Measurements from ENCODE around the gene ZNF396. TPM values are rescaled to one million over a fixed set of nuclear protein-coding genes. Genes with fewer than 3 reads are reported as not detected.

The ZNF396 gene
- total RNA-seq, 1 experiment from 2014 or later: 1.2 TPM

DNA sequence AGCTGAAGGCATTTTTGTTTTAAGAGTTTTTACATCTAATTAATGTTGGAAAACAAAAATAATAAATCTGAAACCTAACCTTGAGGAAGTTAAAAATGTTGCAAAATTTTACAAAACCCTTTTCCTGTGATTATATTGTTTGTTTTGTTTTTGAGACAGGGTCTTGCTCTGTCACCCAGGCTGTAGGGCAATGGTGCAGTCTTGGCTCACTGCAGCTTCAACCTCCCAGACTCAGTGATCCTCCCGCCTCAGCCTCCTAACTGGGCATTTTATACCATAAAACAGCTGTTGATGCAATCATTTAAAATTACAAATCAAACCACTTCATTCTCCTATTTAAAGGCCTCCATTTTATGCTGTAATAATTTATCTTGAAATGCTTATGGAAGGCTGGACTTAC, 31.2 kb downstream of the ZNF396 start:
- POLR2A ChIA-PET: interaction anchor here (0.6 to 2.5 kb wide), 5 partner anchors 9 to 1332 kb away, joined by 3 to 26 read pairs (median 8); partner anchors contain the start of genes ZNF397 and ZSCAN30
- H3K27me3 Mint-ChIP-seq (ENCODE audit: insufficient read depth, unreplicated experiment): no peaks in the 10 kb centered on the region
- no peaks in the 10 kb centered on the region for H3K9me3 Mint-ChIP-seq (ENCODE audit: unreplicated experiment)
- intact Hi-C loops (cut with micrococcal nuclease): loop anchor here (2.0 kb wide), 1 partner anchor 105 kb away; the partner anchor contains the start of gene ZNF397
- DNase-seq (ENCODE audit: unreplicated experiment): no peak
- peaks cover 9% of the 10 kb centered on the region for H3K4me1 Mint-ChIP-seq (ENCODE audit: insufficient read depth, unreplicated experiment)
- BruUV-seq (replicated peaks): no TSS peak
- peaks cover 19% of the 10 kb centered on the region for H3K36me3 Mint-ChIP-seq (ENCODE audit: insufficient read depth, unreplicated experiment)
- TF ChIP-seq, protein P1, sequence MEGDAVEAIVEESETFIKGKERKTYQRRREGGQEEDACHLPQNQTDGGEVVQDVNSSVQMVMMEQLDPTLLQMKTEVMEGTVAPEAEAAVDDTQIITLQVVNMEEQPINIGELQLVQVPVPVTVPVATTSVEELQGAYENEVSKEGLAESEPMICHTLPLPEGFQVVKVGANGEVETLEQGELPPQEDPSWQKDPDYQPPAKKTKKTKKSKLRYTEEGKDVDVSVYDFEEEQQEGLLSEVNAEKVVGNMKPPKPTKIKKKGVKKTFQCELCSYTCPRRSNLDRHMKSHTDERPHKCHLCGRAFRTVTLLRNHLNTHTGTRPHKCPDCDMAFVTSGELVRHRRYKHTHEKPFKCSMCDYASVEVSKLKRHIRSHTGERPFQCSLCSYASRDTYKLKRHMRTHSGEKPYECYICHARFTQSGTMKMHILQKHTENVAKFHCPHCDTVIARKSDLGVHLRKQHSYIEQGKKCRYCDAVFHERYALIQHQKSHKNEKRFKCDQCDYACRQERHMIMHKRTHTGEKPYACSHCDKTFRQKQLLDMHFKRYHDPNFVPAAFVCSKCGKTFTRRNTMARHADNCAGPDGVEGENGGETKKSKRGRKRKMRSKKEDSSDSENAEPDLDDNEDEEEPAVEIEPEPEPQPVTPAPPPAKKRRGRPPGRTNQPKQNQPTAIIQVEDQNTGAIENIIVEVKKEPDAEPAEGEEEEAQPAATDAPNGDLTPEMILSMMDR (IDR thresholded peaks at IDR 0.05; ENCODE audit: unreplicated experiment): no peak
- H3K27ac Mint-ChIP-seq (ENCODE audit: low read depth, unreplicated experiment): no peak overlapping the region
- CTCF ChIA-PET: interaction anchor here (0.5 to 3.6 kb wide), 5 partner anchors 9 to 1270 kb away, joined by 3 to 18 read pairs (median 4); no protein-coding TSS in a partner anchor
- H3K4me3 Mint-ChIP-seq (ENCODE audit: unreplicated experiment): no peak overlapping the region

DNA sequence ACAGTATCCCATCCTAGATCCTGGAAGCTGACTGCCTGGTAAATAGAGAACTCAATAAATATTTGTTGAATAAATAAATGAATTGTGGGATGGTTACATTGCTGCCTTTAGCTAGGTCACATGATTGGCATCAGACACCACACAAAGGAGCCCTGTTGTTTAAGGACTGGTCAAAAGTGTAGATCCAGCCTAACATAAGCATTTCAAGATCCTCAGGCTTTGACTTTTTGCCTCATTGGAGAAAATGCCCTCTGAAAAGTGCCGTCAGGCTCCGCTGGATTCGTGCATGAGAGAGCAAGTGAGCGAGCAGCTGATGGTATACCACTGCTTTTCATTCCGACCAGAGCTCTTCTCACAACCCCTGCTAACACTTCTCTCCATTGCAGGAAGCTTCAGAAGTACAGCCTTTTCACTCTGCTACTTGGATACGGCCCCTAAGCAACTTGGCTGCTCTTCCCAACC, 31.6 kb downstream of the ZNF396 start:
- Mint-ChIP-seq H3K27ac (ENCODE audit: low read depth, unreplicated experiment) (no peak overlapping the region), H3K4me3 (ENCODE audit: unreplicated experiment) (peak overlapping the region; percentile 88)
- CTCF ChIA-PET: interaction anchor here (0.5 to 3.6 kb wide), 5 partner anchors 9 to 1270 kb away, joined by 3 to 18 read pairs (median 4); no protein-coding TSS in a partner anchor

DNA sequence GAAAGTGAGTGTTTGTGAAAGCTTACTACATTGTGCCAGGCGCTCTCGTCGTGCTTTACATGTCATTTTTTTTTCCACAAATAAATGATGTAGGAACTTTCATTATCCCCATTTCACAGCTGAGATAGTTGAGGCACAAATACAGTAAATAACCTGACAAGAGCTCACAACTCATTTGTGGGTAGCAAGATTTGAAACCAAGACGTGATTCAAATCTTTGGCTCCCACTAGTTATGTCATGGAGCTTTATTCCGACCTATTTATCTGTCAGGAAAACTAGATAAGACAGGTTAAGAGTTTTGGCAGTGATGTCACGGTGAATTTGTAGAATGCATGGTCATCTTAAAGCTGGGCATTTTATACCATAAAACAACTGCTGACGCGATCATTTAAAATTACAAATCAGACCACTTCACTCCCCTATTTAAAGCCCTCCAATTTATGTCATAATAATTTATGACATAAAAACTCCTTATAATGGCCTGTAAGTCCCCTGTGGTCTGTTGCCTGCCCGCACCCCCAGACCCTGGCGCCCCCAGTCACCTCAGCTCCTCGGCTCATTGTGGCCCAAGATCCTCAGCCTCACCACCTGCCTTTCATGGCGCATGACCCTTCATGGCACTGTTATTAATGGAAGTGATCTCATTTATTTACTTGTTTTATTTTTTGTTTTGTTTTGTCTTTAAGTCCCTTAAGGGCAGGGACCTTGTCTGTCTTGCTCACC, 32.2 kb downstream of the ZNF396 start:
- Mint-ChIP-seq H3K27me3 (ENCODE audit: insufficient read depth, unreplicated experiment) (no peaks in the 10 kb centered on the region), H3K4me3 (ENCODE audit: unreplicated experiment) (peak overlapping the region; percentile 88), H3K9me3 (ENCODE audit: unreplicated experiment) (no peaks in the 10 kb centered on the region), H3K4me1 (ENCODE audit: insufficient read depth, unreplicated experiment) (peaks cover 9% of the 10 kb centered on the region), H3K36me3 (ENCODE audit: insufficient read depth, unreplicated experiment) (peaks cover 19% of the 10 kb centered on the region), H3K27ac (ENCODE audit: low read depth, unreplicated experiment) (peak overlapping the region; percentile 86)
- ChIA-PET CTCF (interaction anchor here (0.5 to 3.6 kb wide), 5 partner anchors 10 to 113 kb away, joined by 3 to 18 read pairs (median 3); partner anchors contain the start of gene ZNF397), POLR2A (interaction anchor here (0.6 to 2.5 kb wide), 12 partner anchors 7 to 971 kb away, joined by 3 to 26 read pairs (median 4); partner anchors contain the start of genes ZNF397 and ZSCAN30)
- TF ChIP-seq, protein P1 (IDR thresholded peaks at IDR 0.05; ENCODE audit: unreplicated experiment): no peak
- BruUV-seq (replicated peaks): no TSS peak
- DNase-seq (ENCODE audit: unreplicated experiment): no peak
- intact Hi-C loops (cut with micrococcal nuclease): loop anchor here (2.0 to 5.0 kb wide), 2 partner anchors 53 to 104 kb away; partner anchors contain the start of genes ZNF397 and ZSCAN30

More for the DNA sequence above, 31.6 kb downstream of the ZNF396 start:
- Mint-ChIP-seq H3K36me3 (ENCODE audit: insufficient read depth, unreplicated experiment) (peaks cover 19% of the 10 kb centered on the region), H3K27me3 (ENCODE audit: insufficient read depth, unreplicated experiment) (no peaks in the 10 kb centered on the region), H3K9me3 (ENCODE audit: unreplicated experiment) (no peaks in the 10 kb centered on the region), H3K4me1 (ENCODE audit: insufficient read depth, unreplicated experiment) (peaks cover 9% of the 10 kb centered on the region)
- TF ChIP-seq, protein P1 (IDR thresholded peaks at IDR 0.05; ENCODE audit: unreplicated experiment): no peak
- intact Hi-C loops (cut with micrococcal nuclease): loop anchor here (2.0 kb wide), 1 partner anchor 105 kb away; the partner anchor contains the start of gene ZNF397
- no TSS peak for BruUV-seq (replicated peaks)
- DNase-seq (ENCODE audit: unreplicated experiment): no peak
- POLR2A ChIA-PET: interaction anchor here (0.7 to 2.5 kb wide), 6 partner anchors 8 to 1332 kb away, joined by 3 to 26 read pairs (median 6); partner anchors contain the start of genes ZNF397 and ZSCAN30

Data from MCF 10A (cell line).